ENCODE results near the gene RIPK4. TPM values are rescaled to one million over a fixed set of nuclear protein-coding genes. Genes with fewer than 3 reads are reported as not detected.
A peak's percentile ranks its signal among the peaks of the same experiment; 100 is the strongest.

The RIPK4 gene
- total and polyA plus RNA-seq, 2 of the 13 experiments (the other 11 are each of a cell fraction or from before 2014, with no cell fraction given), result 3.1 to 4.9 TPM

GRCh38 chr21:41713495-41714281 lies 53.2 kb downstream of the RIPK4 start (continued):
- TF ChIP-seq ZNF646 (CRISPR knock-in tag; IDR thresholded peaks at IDR 0.05) (0 out of 2 replicates have a peak, but pooled peaks have one; percentile 35), GFI1 (CRISPR knock-in tag; IDR thresholded peaks at IDR 0.05; ENCODE audit: borderline replicate concordance) (no peak), NFAT5 (CRISPR knock-in tag; IDR thresholded peaks at IDR 0.05) (no peak), RARA (CRISPR knock-in tag; IDR thresholded peaks at IDR 0.05) (peak; percentile 17; the same call in 1 of the 2 replicates), ESRRA (CRISPR knock-in tag; IDR thresholded peaks at IDR 0.05; ENCODE audit: low read depth) (0 out of 2 replicates have a peak, but pooled peaks have one; percentile 37), ZBTB26 (CRISPR knock-in tag; IDR thresholded peaks at IDR 0.05; ENCODE audit: borderline replicate concordance) (no peak), NR2F6 (IDR thresholded peaks at IDR 0.05) (no peak), NR2F6 (CRISPR knock-in tag; IDR thresholded peaks at IDR 0.05) (0 out of 2 replicates have a peak, but pooled peaks have one; percentile 17), NFATC3 (CRISPR knock-in tag; IDR thresholded peaks at IDR 0.05) (no peak), FOXA1 (IDR thresholded peaks at IDR 0.05) (no peak), FOXA1 (CRISPR knock-in tag; IDR thresholded peaks at IDR 0.05) (no peak), KDM2A (CRISPR knock-in tag; IDR thresholded peaks at IDR 0.05; ENCODE audit: borderline replicate concordance, low read depth) (peak; percentile 21; the same call in 1 of the 2 replicates), IRX3 (CRISPR knock-in tag; IDR thresholded peaks at IDR 0.05; ENCODE audit: borderline replicate concordance, low read depth) (no peak)
